Measurements from ENCODE around the gene CADM2. TPM values are rescaled to one million over a fixed set of nuclear protein-coding genes. Genes with fewer than 3 reads are reported as not detected.

CADM2 gene
- total and polyA plus RNA-seq, 2 experiments from 2014 or later, result 13.3 to 47.5 TPM

DNA sequence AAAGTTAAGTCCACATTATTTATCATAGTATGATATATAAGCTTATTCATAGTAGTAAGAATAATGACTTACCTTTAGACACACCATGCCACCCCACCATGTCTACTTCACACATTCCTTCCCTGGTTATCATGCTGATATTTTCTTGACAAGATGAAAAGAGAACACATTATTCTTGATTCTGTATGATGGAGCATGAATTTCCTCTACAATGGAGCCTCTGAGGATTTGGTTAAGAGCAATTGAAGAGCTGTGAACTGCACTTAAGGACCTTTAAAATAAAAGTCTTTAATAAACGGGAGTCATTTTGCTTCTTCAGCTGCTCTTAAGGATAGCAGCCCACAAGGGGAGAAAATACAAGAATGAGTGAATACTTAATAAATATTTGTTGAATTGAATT is 226.7 kb downstream of the CADM2 start (continued):
- no peak for TF ChIP-seq ZNF331 (CRISPR knock-in tag; IDR thresholded peaks at IDR 0.05; ENCODE audit: low read depth)

DNA sequence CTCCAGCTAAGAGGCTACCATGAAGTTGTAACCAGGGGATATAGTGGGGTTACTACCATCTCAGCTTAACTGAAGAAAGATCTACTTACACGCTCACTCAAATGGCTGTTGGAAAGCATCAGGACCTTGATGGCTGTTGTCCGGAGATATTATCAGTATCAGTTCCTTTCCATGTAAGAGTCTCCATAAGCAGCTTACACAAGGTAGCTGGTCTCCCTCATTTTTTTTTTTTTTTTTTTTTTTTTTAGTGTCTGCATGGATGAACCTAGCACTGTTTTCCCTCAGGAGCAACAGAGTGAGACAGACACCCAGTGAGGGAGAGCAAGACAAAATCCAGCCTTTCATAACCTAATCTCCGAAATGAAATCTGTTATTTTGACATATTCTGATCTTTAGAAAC is 230.9 kb downstream of the CADM2 start:
- Mint-ChIP-seq H3K27ac (no peak overlapping the region), H3K36me3 (ENCODE audit: low read depth) (no peaks in the 10 kb centered on the region), H3K27me3 (ENCODE audit: insufficient read depth, low read depth, poor library complexity) (no peaks in the 10 kb centered on the region), H3K9me3 (no peaks in the 10 kb centered on the region), H3K4me3 (no peak overlapping the region), H3K4me1 (no peaks in the 10 kb centered on the region)
- Histone ChIP-seq H3K36me3 (ENCODE audit: insufficient read depth) (no peaks in the 10 kb centered on the region), H2AFZ (no peak overlapping the region), H3K79me2 (replicated peaks; ENCODE audit: insufficient read depth) (no peaks in the 10 kb centered on the region), H3K4me2 (no peak overlapping the region), H3K27ac (ENCODE audit: low read depth) (no peak overlapping the region), H3K27me3 (ENCODE audit: insufficient read depth) (no peaks in the 10 kb centered on the region), H3F3A (replicated peaks; ENCODE audit: low read depth) (no peaks in the 10 kb centered on the region), H3K4me1 (ENCODE audit: insufficient read depth) (no peaks in the 10 kb centered on the region), H3K4me3 (no peak overlapping the region), H4K20me1 (replicated peaks; ENCODE audit: insufficient read depth) (no peaks in the 10 kb centered on the region), H3K9me2 (ENCODE audit: insufficient read depth) (no peaks in the 10 kb centered on the region)
- DNase-seq (ENCODE audit: low spot score) (no peak), ATAC-seq (no peak)
- TF ChIP-seq, protein P1, sequence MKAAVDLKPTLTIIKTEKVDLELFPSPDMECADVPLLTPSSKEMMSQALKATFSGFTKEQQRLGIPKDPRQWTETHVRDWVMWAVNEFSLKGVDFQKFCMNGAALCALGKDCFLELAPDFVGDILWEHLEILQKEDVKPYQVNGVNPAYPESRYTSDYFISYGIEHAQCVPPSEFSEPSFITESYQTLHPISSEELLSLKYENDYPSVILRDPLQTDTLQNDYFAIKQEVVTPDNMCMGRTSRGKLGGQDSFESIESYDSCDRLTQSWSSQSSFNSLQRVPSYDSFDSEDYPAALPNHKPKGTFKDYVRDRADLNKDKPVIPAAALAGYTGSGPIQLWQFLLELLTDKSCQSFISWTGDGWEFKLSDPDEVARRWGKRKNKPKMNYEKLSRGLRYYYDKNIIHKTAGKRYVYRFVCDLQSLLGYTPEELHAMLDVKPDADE (IDR thresholded peaks at IDR 0.05), result no peak
- TF ChIP-seq, protein P2, sequence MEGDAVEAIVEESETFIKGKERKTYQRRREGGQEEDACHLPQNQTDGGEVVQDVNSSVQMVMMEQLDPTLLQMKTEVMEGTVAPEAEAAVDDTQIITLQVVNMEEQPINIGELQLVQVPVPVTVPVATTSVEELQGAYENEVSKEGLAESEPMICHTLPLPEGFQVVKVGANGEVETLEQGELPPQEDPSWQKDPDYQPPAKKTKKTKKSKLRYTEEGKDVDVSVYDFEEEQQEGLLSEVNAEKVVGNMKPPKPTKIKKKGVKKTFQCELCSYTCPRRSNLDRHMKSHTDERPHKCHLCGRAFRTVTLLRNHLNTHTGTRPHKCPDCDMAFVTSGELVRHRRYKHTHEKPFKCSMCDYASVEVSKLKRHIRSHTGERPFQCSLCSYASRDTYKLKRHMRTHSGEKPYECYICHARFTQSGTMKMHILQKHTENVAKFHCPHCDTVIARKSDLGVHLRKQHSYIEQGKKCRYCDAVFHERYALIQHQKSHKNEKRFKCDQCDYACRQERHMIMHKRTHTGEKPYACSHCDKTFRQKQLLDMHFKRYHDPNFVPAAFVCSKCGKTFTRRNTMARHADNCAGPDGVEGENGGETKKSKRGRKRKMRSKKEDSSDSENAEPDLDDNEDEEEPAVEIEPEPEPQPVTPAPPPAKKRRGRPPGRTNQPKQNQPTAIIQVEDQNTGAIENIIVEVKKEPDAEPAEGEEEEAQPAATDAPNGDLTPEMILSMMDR (conservative IDR thresholded peaks at IDR 0.05; ENCODE audit: low read depth in 2 of 2), result no peak
- TF ChIP-seq ZNF114 (CRISPR knock-in tag; IDR thresholded peaks at IDR 0.05) (no peak), ZNF331 (CRISPR knock-in tag; IDR thresholded peaks at IDR 0.05; ENCODE audit: low read depth) (no peak), EZH2 (IDR thresholded peaks at IDR 0.05; ENCODE audit: low read depth, unreplicated experiment) (no peak), POLR2AphosphoS5 (IDR thresholded peaks at IDR 0.05; ENCODE audit: low read depth) (no peak), NANOG (IDR thresholded peaks at IDR 0.05; ENCODE audit: borderline replicate concordance) (no peak), JUNB (IDR thresholded peaks at IDR 0.05; ENCODE audit: unreplicated experiment) (no peak), CREB1 (CRISPR knock-in tag; IDR thresholded peaks at IDR 0.05; ENCODE audit: low read depth) (no peak), STAT1 (IDR thresholded peaks at IDR 0.05; ENCODE audit: unreplicated experiment) (no peak), EZH2phosphoT487 (IDR thresholded peaks at IDR 0.05; ENCODE audit: unreplicated experiment) (no peak)
- TF ChIP-seq, protein P3, sequence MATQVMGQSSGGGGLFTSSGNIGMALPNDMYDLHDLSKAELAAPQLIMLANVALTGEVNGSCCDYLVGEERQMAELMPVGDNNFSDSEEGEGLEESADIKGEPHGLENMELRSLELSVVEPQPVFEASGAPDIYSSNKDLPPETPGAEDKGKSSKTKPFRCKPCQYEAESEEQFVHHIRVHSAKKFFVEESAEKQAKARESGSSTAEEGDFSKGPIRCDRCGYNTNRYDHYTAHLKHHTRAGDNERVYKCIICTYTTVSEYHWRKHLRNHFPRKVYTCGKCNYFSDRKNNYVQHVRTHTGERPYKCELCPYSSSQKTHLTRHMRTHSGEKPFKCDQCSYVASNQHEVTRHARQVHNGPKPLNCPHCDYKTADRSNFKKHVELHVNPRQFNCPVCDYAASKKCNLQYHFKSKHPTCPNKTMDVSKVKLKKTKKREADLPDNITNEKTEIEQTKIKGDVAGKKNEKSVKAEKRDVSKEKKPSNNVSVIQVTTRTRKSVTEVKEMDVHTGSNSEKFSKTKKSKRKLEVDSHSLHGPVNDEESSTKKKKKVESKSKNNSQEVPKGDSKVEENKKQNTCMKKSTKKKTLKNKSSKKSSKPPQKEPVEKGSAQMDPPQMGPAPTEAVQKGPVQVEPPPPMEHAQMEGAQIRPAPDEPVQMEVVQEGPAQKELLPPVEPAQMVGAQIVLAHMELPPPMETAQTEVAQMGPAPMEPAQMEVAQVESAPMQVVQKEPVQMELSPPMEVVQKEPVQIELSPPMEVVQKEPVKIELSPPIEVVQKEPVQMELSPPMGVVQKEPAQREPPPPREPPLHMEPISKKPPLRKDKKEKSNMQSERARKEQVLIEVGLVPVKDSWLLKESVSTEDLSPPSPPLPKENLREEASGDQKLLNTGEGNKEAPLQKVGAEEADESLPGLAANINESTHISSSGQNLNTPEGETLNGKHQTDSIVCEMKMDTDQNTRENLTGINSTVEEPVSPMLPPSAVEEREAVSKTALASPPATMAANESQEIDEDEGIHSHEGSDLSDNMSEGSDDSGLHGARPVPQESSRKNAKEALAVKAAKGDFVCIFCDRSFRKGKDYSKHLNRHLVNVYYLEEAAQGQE (IDR thresholded peaks at IDR 0.05; ENCODE audit: unreplicated experiment), result no peak
- TF ChIP-seq, protein P4, sequence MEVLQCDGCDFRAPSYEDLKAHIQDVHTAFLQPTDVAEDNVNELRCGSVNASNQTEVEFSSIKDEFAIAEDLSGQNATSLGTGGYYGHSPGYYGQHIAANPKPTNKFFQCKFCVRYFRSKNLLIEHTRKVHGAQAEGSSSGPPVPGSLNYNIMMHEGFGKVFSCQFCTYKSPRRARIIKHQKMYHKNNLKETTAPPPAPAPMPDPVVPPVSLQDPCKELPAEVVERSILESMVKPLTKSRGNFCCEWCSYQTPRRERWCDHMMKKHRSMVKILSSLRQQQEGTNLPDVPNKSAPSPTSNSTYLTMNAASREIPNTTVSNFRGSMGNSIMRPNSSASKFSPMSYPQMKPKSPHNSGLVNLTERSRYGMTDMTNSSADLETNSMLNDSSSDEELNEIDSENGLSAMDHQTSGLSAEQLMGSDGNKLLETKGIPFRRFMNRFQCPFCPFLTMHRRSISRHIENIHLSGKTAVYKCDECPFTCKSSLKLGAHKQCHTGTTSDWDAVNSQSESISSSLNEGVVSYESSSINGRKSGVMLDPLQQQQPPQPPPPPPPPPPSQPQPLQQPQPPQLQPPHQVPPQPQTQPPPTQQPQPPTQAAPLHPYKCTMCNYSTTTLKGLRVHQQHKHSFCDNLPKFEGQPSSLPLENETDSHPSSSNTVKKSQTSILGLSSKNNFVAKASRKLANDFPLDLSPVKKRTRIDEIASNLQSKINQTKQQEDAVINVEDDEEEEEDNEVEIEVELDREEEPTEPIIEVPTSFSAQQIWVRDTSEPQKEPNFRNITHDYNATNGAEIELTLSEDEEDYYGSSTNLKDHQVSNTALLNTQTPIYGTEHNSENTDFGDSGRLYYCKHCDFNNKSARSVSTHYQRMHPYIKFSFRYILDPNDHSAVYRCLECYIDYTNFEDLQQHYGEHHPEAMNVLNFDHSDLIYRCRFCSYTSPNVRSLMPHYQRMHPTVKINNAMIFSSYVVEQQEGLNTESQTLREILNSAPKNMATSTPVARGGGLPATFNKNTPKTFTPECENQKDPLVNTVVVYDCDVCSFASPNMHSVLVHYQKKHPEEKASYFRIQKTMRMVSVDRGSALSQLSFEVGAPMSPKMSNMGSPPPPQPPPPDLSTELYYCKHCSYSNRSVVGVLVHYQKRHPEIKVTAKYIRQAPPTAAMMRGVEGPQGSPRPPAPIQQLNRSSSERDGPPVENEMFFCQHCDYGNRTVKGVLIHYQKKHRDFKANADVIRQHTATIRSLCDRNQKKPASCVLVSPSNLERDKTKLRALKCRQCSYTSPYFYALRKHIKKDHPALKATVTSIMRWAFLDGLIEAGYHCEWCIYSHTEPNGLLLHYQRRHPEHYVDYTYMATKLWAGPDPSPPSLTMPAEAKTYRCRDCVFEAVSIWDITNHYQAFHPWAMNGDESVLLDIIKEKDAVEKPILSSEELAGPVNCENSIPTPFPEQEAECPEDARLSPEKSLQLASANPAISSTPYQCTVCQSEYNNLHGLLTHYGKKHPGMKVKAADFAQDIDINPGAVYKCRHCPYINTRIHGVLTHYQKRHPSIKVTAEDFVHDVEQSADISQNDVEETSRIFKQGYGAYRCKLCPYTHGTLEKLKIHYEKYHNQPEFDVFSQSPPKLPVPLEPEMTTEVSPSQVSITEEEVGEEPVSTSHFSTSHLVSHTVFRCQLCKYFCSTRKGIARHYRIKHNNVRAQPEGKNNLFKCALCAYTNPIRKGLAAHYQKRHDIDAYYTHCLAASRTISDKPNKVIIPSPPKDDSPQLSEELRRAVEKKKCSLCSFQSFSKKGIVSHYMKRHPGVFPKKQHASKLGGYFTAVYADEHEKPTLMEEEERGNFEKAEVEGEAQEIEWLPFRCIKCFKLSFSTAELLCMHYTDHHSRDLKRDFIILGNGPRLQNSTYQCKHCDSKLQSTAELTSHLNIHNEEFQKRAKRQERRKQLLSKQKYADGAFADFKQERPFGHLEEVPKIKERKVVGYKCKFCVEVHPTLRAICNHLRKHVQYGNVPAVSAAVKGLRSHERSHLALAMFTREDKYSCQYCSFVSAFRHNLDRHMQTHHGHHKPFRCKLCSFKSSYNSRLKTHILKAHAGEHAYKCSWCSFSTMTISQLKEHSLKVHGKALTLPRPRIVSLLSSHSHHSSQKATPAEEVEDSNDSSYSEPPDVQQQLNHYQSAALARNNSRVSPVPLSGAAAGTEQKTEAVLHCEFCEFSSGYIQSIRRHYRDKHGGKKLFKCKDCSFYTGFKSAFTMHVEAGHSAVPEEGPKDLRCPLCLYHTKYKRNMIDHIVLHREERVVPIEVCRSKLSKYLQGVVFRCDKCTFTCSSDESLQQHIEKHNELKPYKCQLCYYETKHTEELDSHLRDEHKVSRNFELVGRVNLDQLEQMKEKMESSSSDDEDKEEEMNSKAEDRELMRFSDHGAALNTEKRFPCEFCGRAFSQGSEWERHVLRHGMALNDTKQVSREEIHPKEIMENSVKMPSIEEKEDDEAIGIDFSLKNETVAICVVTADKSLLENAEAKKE (CRISPR knock-in tag; IDR thresholded peaks at IDR 0.05), result no peak
